ENCODE data around the gene ABCA4. TPM values are rescaled to one million over a fixed set of nuclear protein-coding genes. Genes with fewer than 3 reads are reported as not detected.
A peak's percentile ranks its signal among the peaks of the same experiment; 100 is the strongest.

Gene ABCA4
- total RNA-seq, 1 experiment from 2014 or later = 1.5 TPM

- CTCF ChIA-PET = no interaction called here
Measured at GRCh38 chr1:94105957-94106529, 14.9 kb downstream of the ABCA4 start.

DNA sequence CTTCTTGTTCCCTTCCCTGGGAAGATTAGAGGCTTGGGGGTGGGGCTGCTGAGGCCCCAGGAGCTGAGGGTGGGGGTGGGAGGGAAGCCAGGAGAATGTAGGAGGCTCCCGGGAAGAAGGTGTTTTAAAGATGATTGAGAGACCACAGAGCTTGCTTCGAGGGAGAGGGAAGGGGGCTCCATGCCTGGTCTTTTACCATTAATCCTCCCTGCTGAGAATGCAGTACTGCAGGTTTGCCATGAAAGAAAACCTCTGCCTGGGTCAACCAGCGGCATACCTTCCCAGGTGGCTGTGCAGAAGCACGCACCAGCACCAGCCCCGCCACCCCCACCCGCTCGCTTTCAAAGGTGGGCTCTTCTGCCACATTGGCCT lies 15.4 kb downstream of the ABCA4 start:
- intact Hi-C loops (cut with micrococcal nuclease; ENCODE audit: unreplicated experiment) = no loop called here
- H3K4me3 ChIP-seq (ENCODE audit: low read depth in 2 of 2, low read length in 2 of 2) = no peak overlapping the region
- in situ Hi-C loops (cut with HindIII; ENCODE audit: low pct_unique_long_range_greater_than_20kb, low sequenced_read_pairs) = no loop called here
- TF ChIP-seq SIN3A (IDR thresholded peaks at IDR 0.05; ENCODE audit: borderline replicate concordance, insufficient read depth, low read depth, low read length) (no peak), POLR2AphosphoS5 (IDR thresholded peaks at IDR 0.05; ENCODE audit: low read depth, low read length) (no peak), TCF7L2 (IDR thresholded peaks at IDR 0.05; ENCODE audit: low read depth, low read length) (no peak)
- TF ChIP-seq, protein P1, sequence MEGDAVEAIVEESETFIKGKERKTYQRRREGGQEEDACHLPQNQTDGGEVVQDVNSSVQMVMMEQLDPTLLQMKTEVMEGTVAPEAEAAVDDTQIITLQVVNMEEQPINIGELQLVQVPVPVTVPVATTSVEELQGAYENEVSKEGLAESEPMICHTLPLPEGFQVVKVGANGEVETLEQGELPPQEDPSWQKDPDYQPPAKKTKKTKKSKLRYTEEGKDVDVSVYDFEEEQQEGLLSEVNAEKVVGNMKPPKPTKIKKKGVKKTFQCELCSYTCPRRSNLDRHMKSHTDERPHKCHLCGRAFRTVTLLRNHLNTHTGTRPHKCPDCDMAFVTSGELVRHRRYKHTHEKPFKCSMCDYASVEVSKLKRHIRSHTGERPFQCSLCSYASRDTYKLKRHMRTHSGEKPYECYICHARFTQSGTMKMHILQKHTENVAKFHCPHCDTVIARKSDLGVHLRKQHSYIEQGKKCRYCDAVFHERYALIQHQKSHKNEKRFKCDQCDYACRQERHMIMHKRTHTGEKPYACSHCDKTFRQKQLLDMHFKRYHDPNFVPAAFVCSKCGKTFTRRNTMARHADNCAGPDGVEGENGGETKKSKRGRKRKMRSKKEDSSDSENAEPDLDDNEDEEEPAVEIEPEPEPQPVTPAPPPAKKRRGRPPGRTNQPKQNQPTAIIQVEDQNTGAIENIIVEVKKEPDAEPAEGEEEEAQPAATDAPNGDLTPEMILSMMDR (IDR thresholded peaks at IDR 0.05) = no peak
- TF ChIP-seq, protein P2, sequence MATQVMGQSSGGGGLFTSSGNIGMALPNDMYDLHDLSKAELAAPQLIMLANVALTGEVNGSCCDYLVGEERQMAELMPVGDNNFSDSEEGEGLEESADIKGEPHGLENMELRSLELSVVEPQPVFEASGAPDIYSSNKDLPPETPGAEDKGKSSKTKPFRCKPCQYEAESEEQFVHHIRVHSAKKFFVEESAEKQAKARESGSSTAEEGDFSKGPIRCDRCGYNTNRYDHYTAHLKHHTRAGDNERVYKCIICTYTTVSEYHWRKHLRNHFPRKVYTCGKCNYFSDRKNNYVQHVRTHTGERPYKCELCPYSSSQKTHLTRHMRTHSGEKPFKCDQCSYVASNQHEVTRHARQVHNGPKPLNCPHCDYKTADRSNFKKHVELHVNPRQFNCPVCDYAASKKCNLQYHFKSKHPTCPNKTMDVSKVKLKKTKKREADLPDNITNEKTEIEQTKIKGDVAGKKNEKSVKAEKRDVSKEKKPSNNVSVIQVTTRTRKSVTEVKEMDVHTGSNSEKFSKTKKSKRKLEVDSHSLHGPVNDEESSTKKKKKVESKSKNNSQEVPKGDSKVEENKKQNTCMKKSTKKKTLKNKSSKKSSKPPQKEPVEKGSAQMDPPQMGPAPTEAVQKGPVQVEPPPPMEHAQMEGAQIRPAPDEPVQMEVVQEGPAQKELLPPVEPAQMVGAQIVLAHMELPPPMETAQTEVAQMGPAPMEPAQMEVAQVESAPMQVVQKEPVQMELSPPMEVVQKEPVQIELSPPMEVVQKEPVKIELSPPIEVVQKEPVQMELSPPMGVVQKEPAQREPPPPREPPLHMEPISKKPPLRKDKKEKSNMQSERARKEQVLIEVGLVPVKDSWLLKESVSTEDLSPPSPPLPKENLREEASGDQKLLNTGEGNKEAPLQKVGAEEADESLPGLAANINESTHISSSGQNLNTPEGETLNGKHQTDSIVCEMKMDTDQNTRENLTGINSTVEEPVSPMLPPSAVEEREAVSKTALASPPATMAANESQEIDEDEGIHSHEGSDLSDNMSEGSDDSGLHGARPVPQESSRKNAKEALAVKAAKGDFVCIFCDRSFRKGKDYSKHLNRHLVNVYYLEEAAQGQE (IDR thresholded peaks at IDR 0.05; ENCODE audit: insufficient read depth in 1 of 2, low read depth in 2 of 2, low read length in 1 of 2) = no peak
- H3K4me1 ChIP-seq (ENCODE audit: control insufficient read depth, insufficient read depth, low read length) = peaks cover 30% of the 10 kb centered on the region
- no peaks in the 10 kb centered on the region for H3K36me3 ChIP-seq (ENCODE audit: control insufficient read depth, insufficient read depth, low read length)
- no peak for ATAC-seq
- DNase-seq (ENCODE audit: low read depth, low spot score) = no peak
- peak overlapping the region; percentile 72; the same call in 1 of the 2 replicates for H3K27ac ChIP-seq (ENCODE audit: low read length)
- ChIA-PET CTCF (no interaction called here), POLR2A (no interaction called here)
- no peaks in the 10 kb centered on the region for H3K27me3 ChIP-seq (ENCODE audit: control insufficient read depth, insufficient read depth, low read length)
- H3K9me3 ChIP-seq (ENCODE audit: control insufficient read depth, insufficient read depth, low read depth, low read length) = no peaks in the 10 kb centered on the region
- no TSS peak for BruUV-seq (replicated peaks)

More at GRCh38 chr1:94105957-94106529, 14.9 kb downstream of the ABCA4 start:
- BruUV-seq (replicated peaks) = no TSS peak
- ATAC-seq (no peak), DNase-seq (ENCODE audit: low read depth, low spot score) (no peak)
- Histone ChIP-seq H3K27me3 (ENCODE audit: control insufficient read depth, insufficient read depth, low read length) (no peaks in the 10 kb centered on the region), H3K27ac (ENCODE audit: low read length) (peak overlapping the region; percentile 72), H3K9me3 (ENCODE audit: control insufficient read depth, insufficient read depth, low read depth, low read length) (no peaks in the 10 kb centered on the region), H3K4me3 (ENCODE audit: low read depth in 2 of 2, low read length in 2 of 2) (no peak overlapping the region), H3K36me3 (ENCODE audit: control insufficient read depth, insufficient read depth, low read length) (no peaks in the 10 kb centered on the region), H3K4me1 (ENCODE audit: control insufficient read depth, insufficient read depth, low read length) (peaks cover 25% of the 10 kb centered on the region)
- in situ Hi-C loops (cut with HindIII; ENCODE audit: low pct_unique_long_range_greater_than_20kb, low sequenced_read_pairs) (no loop called here), intact Hi-C loops (cut with micrococcal nuclease; ENCODE audit: unreplicated experiment) (no loop called here)
- POLR2A ChIA-PET = no interaction called here
- TF ChIP-seq, protein P2 (IDR thresholded peaks at IDR 0.05; ENCODE audit: insufficient read depth in 1 of 2, low read depth in 2 of 2, low read length in 1 of 2) = no peak
- no peak for TF ChIP-seq SIN3A (IDR thresholded peaks at IDR 0.05; ENCODE audit: borderline replicate concordance, insufficient read depth, low read depth, low read length)
- TF ChIP-seq, protein P1 (IDR thresholded peaks at IDR 0.05) = no peak
- TF ChIP-seq POLR2AphosphoS5 (IDR thresholded peaks at IDR 0.05; ENCODE audit: low read depth, low read length) = no peak
- TF ChIP-seq TCF7L2 (IDR thresholded peaks at IDR 0.05; ENCODE audit: low read depth, low read length) = no peak

Measured in Panc1 (cell line).